ENCODE data around the gene MEF2B. TPM values are rescaled to one million over a fixed set of nuclear protein-coding genes. Genes with fewer than 3 reads are reported as not detected.
"Not testable (repeated sequence)": the region's sequence is repeated elsewhere in the genome, so short reads cannot be mapped to it uniquely, and the experiment has no call there.

MEF2B gene
- total and polyA plus RNA-seq, 10 of the 15 experiments (the other 5 are each of a cell fraction or from before 2014, with no cell fraction given): 0.09 to 33.0 (median 8.9) TPM

GRCh38 chr19:19137556-19138108, 32.4 kb downstream of the MEF2B start:
- SMC1A ChIA-PET (ENCODE audit: uncharacterized antibody, unreplicated experiment): no interaction called here
- Histone ChIP-seq H3K9ac (ENCODE audit: control insufficient read depth, insufficient read depth, low read length) (peak overlapping the region; percentile 98), H3K4me3 (peak overlapping the region; percentile 77), H4K20me1 (ENCODE audit: control insufficient read depth, insufficient read depth) (no peaks in the 10 kb centered on the region), H3K4me2 (ENCODE audit: control insufficient read depth, insufficient read depth) (peak overlapping the region; percentile 98), H2AFZ (ENCODE audit: control insufficient read depth, low read depth, low read length) (peak overlapping the region; percentile 99), H3K27me3 (replicated peaks in 1 of 2; ENCODE audit: control insufficient read depth in 2 of 2, insufficient read depth in 2 of 2, low read length in 1 of 2) (no peaks in the 10 kb centered on the region), H3K9me3 (replicated peaks; ENCODE audit: control insufficient read depth, insufficient read depth, low read length) (peaks cover 5% of the 10 kb centered on the region; the same call in 2 of the 3 replicates), H3K4me1 (ENCODE audit: control insufficient read depth, insufficient read depth, low read length) (peaks cover 6% of the 10 kb centered on the region; the same call in 1 of the 2 replicates), H3K27ac (ENCODE audit: control insufficient read depth, insufficient read depth) (peak overlapping the region; percentile 76), H3K79me2 (ENCODE audit: control insufficient read depth, insufficient read depth, low read length) (peaks cover 9% of the 10 kb centered on the region), H3K36me3 (ENCODE audit: control insufficient read depth in 2 of 2, insufficient read depth in 2 of 2, low read length in 1 of 2) (no peaks in the 10 kb centered on the region)
- RAD21 ChIA-PET (ENCODE audit: unreplicated experiment): interaction anchor here (1.0 kb wide), 1 partner anchor 21 kb away, joined by 3 read pairs; no protein-coding TSS in a partner anchor
- ATAC-seq: peak; percentile 21
- TF ChIP-seq KAT2A (conservative IDR thresholded peaks at IDR 0.05; ENCODE audit: control insufficient read depth, low read depth, low read length) (no peak), RELA (IDR thresholded peaks at IDR 0.05; ENCODE audit: borderline replicate concordance, partially characterized antibody) (no peak), CBX3 (IDR thresholded peaks at IDR 0.05; ENCODE audit: borderline replicate concordance, low read depth) (no peak), NFYA (IDR thresholded peaks at IDR 0.05; ENCODE audit: borderline replicate concordance, low read depth, low read length) (no peak), ZNF592 (IDR thresholded peaks at IDR 0.05) (no peak), ATF7 (IDR thresholded peaks at IDR 0.05; ENCODE audit: low read depth) (no peak), RCOR1 (conservative IDR thresholded peaks at IDR 0.05; ENCODE audit: low read depth, low read length) (no peak), ZNF217 (IDR thresholded peaks at IDR 0.05) (no peak)
- CTCF ChIA-PET: no interaction called here
- intact Hi-C loops (cut with micrococcal nuclease; ENCODE audit: unreplicated experiment): no loop called here
- in situ Hi-C loops (cut with MboI): no loop called here
- no peak for DNase-seq (ENCODE audit: low read depth, low spot score)
- TSS peak; percentile 79 for BruUV-seq (replicated peaks)
- FAIRE-seq: no peak
- WGBS (ENCODE audit: insufficient coverage, insufficient replicate concordance, low lambda C conversion rate, missing lambda C conversion rate): 4% methylated on average over 24 of the region's 25 CpGs
- POLR2A ChIA-PET: interaction anchor here (0.5 kb wide), 1 partner anchor 13 kb away, joined by 3 read pairs; no protein-coding TSS in a partner anchor

- in situ Hi-C loops (cut with MboI); FAIRE-seq; H3K9me3 ChIP-seq (replicated peaks; ENCODE audit: control insufficient read depth, insufficient read depth, low read length); BruUV-seq (replicated peaks); H3K9ac ChIP-seq (ENCODE audit: control insufficient read depth, insufficient read depth, low read length); H3K27me3 ChIP-seq (replicated peaks in 1 of 2; ENCODE audit: control insufficient read depth in 2 of 2, insufficient read depth in 2 of 2, low read length in 1 of 2); H2AFZ ChIP-seq (ENCODE audit: control insufficient read depth, low read depth, low read length); H3K36me3 ChIP-seq (ENCODE audit: control insufficient read depth in 2 of 2, insufficient read depth in 2 of 2, low read length in 1 of 2); H3K27ac ChIP-seq (ENCODE audit: control insufficient read depth, insufficient read depth); H3K4me2 ChIP-seq (ENCODE audit: control insufficient read depth, insufficient read depth); H3K79me2 ChIP-seq (ENCODE audit: control insufficient read depth, insufficient read depth, low read length); DNase-seq (ENCODE audit: low read depth, low spot score); ATAC-seq; H3K4me1 ChIP-seq (ENCODE audit: control insufficient read depth, insufficient read depth, low read length); H4K20me1 ChIP-seq (ENCODE audit: control insufficient read depth, insufficient read depth); H3K4me3 ChIP-seq; intact Hi-C loops (cut with micrococcal nuclease; ENCODE audit: unreplicated experiment): not testable (repeated sequence)
- ChIA-PET POLR2A (interaction anchor here (0.6 kb wide), 1 partner anchor 23 kb away, joined by 3 read pairs; no protein-coding TSS in a partner anchor), SMC1A (ENCODE audit: uncharacterized antibody, unreplicated experiment) (interaction anchor here (1.7 kb wide), 1 partner anchor 39 kb away, joined by 4 read pairs; no protein-coding TSS in a partner anchor), CTCF (interaction anchor here (0.6 to 1.5 kb wide), 4 partner anchors 20 to 293 kb away, joined by 3 to 5 read pairs (median 4); no protein-coding TSS in a partner anchor), RAD21 (ENCODE audit: unreplicated experiment) (interaction anchor here (1.6 kb wide), 1 partner anchor 39 kb away, joined by 5 read pairs; no protein-coding TSS in a partner anchor)
- 62% methylated on average over 6 of the region's 6 CpGs for WGBS (ENCODE audit: insufficient coverage, insufficient replicate concordance, low lambda C conversion rate, missing lambda C conversion rate)
Observed at GRCh38 chr19:19135713-19136112, 34.4 kb downstream of the MEF2B start.
